Esophagus squamous epithelium (tissue), 4 donors: Measurements from ENCODE around the gene PTK7.

Source experiments
- CTCF ChIP-seq, 6 experiments: fragments of 450-650 bp in 4 of 6; fragments of 200-600 bp in 2 of 6; sonication (generic) in 2 of 6; IDR thresholded peaks; one replicate each; pipeline ENCODE4 v1.5.1; 2016 to 2019; ENCODE audit warnings: antibody characterized with exemption in 6 of 6, mild to moderate bottlenecking in 4 of 6, moderate library complexity in 4 of 6
- POLR2A ChIP-seq, 4 donors: fragments of 450-650 bp; IDR thresholded peaks; one replicate each; pipeline ENCODE4 v1.6.1; 2017; ENCODE audit warnings: antibody characterized with exemption in 4 of 4, mild to moderate bottlenecking in 4 of 4, moderate library complexity in 3 of 4

- TF ChIP-seq POLR2A (IDR thresholded peaks at IDR 0.05) (no peak), CTCF (IDR thresholded peaks at IDR 0.05) (no peak)
Measured at GRCh38 chr6:43119482-43119881, 43.4 kb downstream of the PTK7 start.
